ENCODE results near the gene HLCS. TPM values are rescaled to one million over a fixed set of nuclear protein-coding genes. Genes with fewer than 3 reads are reported as not detected.
"Not testable (repeated sequence)": the region's sequence is repeated elsewhere in the genome, so short reads cannot be mapped to it uniquely, and the experiment has no call there.

Gene HLCS
- total RNA-seq, 2 experiments from 2014 or later, result 14.3 to 15.0 TPM

GRCh38 chr21:36952331-36952730, 14.1 kb downstream of the HLCS start:
- H3K4me1 Mint-ChIP-seq; intact Hi-C loops (cut with DNase I, micrococcal nuclease); H3K27me3 Mint-ChIP-seq; ATAC-seq; POLR2A ChIA-PET; DNase-seq; H3K27ac Mint-ChIP-seq; H3K4me3 Mint-ChIP-seq; H3K9me3 Mint-ChIP-seq (ENCODE audit: low read depth): not testable (repeated sequence)
- CTCF ChIA-PET, result interaction anchor here (0.5 to 1.1 kb wide), 4 partner anchors 11 to 1597 kb away, joined by 3 read pairs; no protein-coding TSS in a partner anchor
- peaks cover 27% of the 10 kb centered on the region for H3K36me3 Mint-ChIP-seq (ENCODE audit: low read depth)

GRCh38 chr21:36949171-36950141, 17.0 kb downstream of the HLCS start:
- intact Hi-C loops (cut with DNase I, micrococcal nuclease), result no loop called here
- Mint-ChIP-seq H3K27me3 (no peaks in the 10 kb centered on the region), H3K9me3 (ENCODE audit: low read depth) (no peaks in the 10 kb centered on the region), H3K4me1 (no peaks in the 10 kb centered on the region), H3K4me3 (no peak overlapping the region), H3K36me3 (ENCODE audit: low read depth) (peaks cover 26% of the 10 kb centered on the region), H3K27ac (no peak overlapping the region)
- ChIA-PET CTCF (interaction anchor here (0.7 kb wide), 1 partner anchor 94 kb away, joined by 4 read pairs; no protein-coding TSS in a partner anchor), POLR2A (no interaction called here)
- DNase-seq (no peak), ATAC-seq (no peak)

GRCh38 chr21:36948686-36949085, 17.8 kb downstream of the HLCS start:
- Mint-ChIP-seq H3K36me3 (ENCODE audit: low read depth) (peaks cover 26% of the 10 kb centered on the region), H3K4me3 (no peak overlapping the region), H3K4me1 (no peaks in the 10 kb centered on the region), H3K9me3 (ENCODE audit: low read depth) (no peaks in the 10 kb centered on the region), H3K27me3 (no peaks in the 10 kb centered on the region), H3K27ac (no peak overlapping the region)
- no peak for ATAC-seq
- DNase-seq, result no peak
- ChIA-PET POLR2A (no interaction called here), CTCF (interaction anchor here (1.1 kb wide), 1 partner anchor 9 kb away, joined by 3 read pairs; no protein-coding TSS in a partner anchor)
- intact Hi-C loops (cut with DNase I, micrococcal nuclease), result no loop called here

GRCh38 chr21:36946949-36947356, 19.5 kb downstream of the HLCS start:
- CTCF ChIA-PET, result interaction anchor here (0.7 kb wide), 2 partner anchors 9 to 489 kb away, joined by 3 to 4 read pairs; no protein-coding TSS in a partner anchor
- no peaks in the 10 kb centered on the region for H3K4me1 Mint-ChIP-seq
- no peak for ATAC-seq
- H3K9me3 Mint-ChIP-seq (ENCODE audit: low read depth), result no peaks in the 10 kb centered on the region
- H3K27ac Mint-ChIP-seq, result no peak overlapping the region
- peaks cover 23% of the 10 kb centered on the region for H3K36me3 Mint-ChIP-seq (ENCODE audit: low read depth)
- H3K27me3 Mint-ChIP-seq, result no peaks in the 10 kb centered on the region
- intact Hi-C loops (cut with DNase I, micrococcal nuclease), result no loop called here
- DNase-seq, result no peak
- POLR2A ChIA-PET, result no interaction called here
- no peak overlapping the region for H3K4me3 Mint-ChIP-seq

GRCh38 chr21:36945496-36946138, 20.9 kb downstream of the HLCS start:
- H3K36me3 Mint-ChIP-seq (ENCODE audit: low read depth), result peaks cover 28% of the 10 kb centered on the region
- DNase-seq, result no peak
- POLR2A ChIA-PET, result no interaction called here
- no peak for ATAC-seq
- H3K4me1 Mint-ChIP-seq, result no peaks in the 10 kb centered on the region
- intact Hi-C loops (cut with DNase I, micrococcal nuclease), result no loop called here
- CTCF ChIA-PET, result interaction anchor here (0.6 to 1.6 kb wide), 2 partner anchors 10 to 199 kb away, joined by 4 read pairs; no protein-coding TSS in a partner anchor
- no peak overlapping the region for H3K4me3 Mint-ChIP-seq
- no peaks in the 10 kb centered on the region for H3K27me3 Mint-ChIP-seq
- H3K27ac Mint-ChIP-seq, result no peak overlapping the region
- no peaks in the 10 kb centered on the region for H3K9me3 Mint-ChIP-seq (ENCODE audit: low read depth)

- H3K27ac Mint-ChIP-seq, result no peak overlapping the region
- H3K4me1 Mint-ChIP-seq, result no peaks in the 10 kb centered on the region
- H3K27me3 Mint-ChIP-seq, result no peaks in the 10 kb centered on the region
- ChIA-PET POLR2A (no interaction called here), CTCF (interaction anchor here (0.6 to 2.6 kb wide), 6 partner anchors 8 to 79 kb away, joined by 3 to 14 read pairs (median 4); no protein-coding TSS in a partner anchor)
- no peak overlapping the region for H3K4me3 Mint-ChIP-seq
- intact Hi-C loops (cut with DNase I, micrococcal nuclease), result no loop called here
- H3K9me3 Mint-ChIP-seq (ENCODE audit: low read depth), result no peaks in the 10 kb centered on the region
- ATAC-seq (no peak), DNase-seq (no peak)
- H3K36me3 Mint-ChIP-seq (ENCODE audit: low read depth), result peaks cover 15% of the 10 kb centered on the region
These were observed 29.9 kb downstream of the HLCS start for GRCh38 chr21:36936361-36937135.

- H3K27me3 Mint-ChIP-seq, result no peaks in the 10 kb centered on the region
- intact Hi-C loops (cut with DNase I, micrococcal nuclease), result no loop called here
- DNase-seq, result no peak
- ATAC-seq, result no peak
- POLR2A ChIA-PET, result no interaction called here
- H3K27ac Mint-ChIP-seq, result no peak overlapping the region
- no peaks in the 10 kb centered on the region for H3K4me1 Mint-ChIP-seq
- peaks cover 13% of the 10 kb centered on the region for H3K36me3 Mint-ChIP-seq (ENCODE audit: low read depth)
- CTCF ChIA-PET, result interaction anchor here (1.5 to 2.6 kb wide), 2 partner anchors 17 to 75 kb away, joined by 4 to 14 read pairs; no protein-coding TSS in a partner anchor
- H3K9me3 Mint-ChIP-seq (ENCODE audit: low read depth), result no peaks in the 10 kb centered on the region
- H3K4me3 Mint-ChIP-seq, result no peak overlapping the region
These were observed 31.5 kb downstream of the HLCS start for GRCh38 chr21:36934864-36935420.

GRCh38 chr21:36932161-36932816, 34.2 kb downstream of the HLCS start:
- ATAC-seq (no peak), DNase-seq (no peak)
- POLR2A ChIA-PET, result no interaction called here
- H3K4me1 Mint-ChIP-seq, result no peaks in the 10 kb centered on the region
- no peaks in the 10 kb centered on the region for H3K27me3 Mint-ChIP-seq
- no peak overlapping the region for H3K27ac Mint-ChIP-seq
- H3K4me3 Mint-ChIP-seq, result no peak overlapping the region
- H3K36me3 Mint-ChIP-seq (ENCODE audit: low read depth), result peaks cover 17% of the 10 kb centered on the region
- intact Hi-C loops (cut with DNase I, micrococcal nuclease), result no loop called here
- H3K9me3 Mint-ChIP-seq (ENCODE audit: low read depth), result no peaks in the 10 kb centered on the region
- CTCF ChIA-PET, result interaction anchor here (0.8 kb wide), 2 partner anchors 297 to 398 kb away, joined by 3 read pairs; no protein-coding TSS in a partner anchor

GRCh38 chr21:36929622-36930021, 36.8 kb downstream of the HLCS start:
- peaks cover 19% of the 10 kb centered on the region for H3K36me3 Mint-ChIP-seq (ENCODE audit: low read depth)
- POLR2A ChIA-PET, result no interaction called here
- intact Hi-C loops (cut with DNase I, micrococcal nuclease), result loop anchor here in 1 of 2 experiments (5.0 to 10.0 kb wide), 3 partner anchors 185 to 787 kb away; no protein-coding TSS in a partner anchor
- no peak for ATAC-seq
- no peak for DNase-seq
- no peak overlapping the region for H3K27ac Mint-ChIP-seq
- H3K9me3 Mint-ChIP-seq (ENCODE audit: low read depth), result no peaks in the 10 kb centered on the region
- H3K4me1 Mint-ChIP-seq, result no peaks in the 10 kb centered on the region
- no peaks in the 10 kb centered on the region for H3K27me3 Mint-ChIP-seq
- H3K4me3 Mint-ChIP-seq, result no peak overlapping the region
- CTCF ChIA-PET, result interaction anchor here (0.7 to 7.1 kb wide), 3 partner anchors 19 to 425 kb away, joined by 3 to 47 read pairs (median 4); no protein-coding TSS in a partner anchor

- no peaks in the 10 kb centered on the region for H3K27me3 Mint-ChIP-seq
- ChIA-PET POLR2A (no interaction called here), CTCF (interaction anchor here (1.1 to 7.1 kb wide), 2 partner anchors 298 to 424 kb away, joined by 3 to 47 read pairs; no protein-coding TSS in a partner anchor)
- peaks cover 1% of the 10 kb centered on the region for H3K4me1 Mint-ChIP-seq
- no peak overlapping the region for H3K27ac Mint-ChIP-seq
- ATAC-seq, result no peak
- no peak for DNase-seq
- H3K4me3 Mint-ChIP-seq, result no peak overlapping the region
- peaks cover 19% of the 10 kb centered on the region for H3K36me3 Mint-ChIP-seq (ENCODE audit: low read depth)
- no peaks in the 10 kb centered on the region for H3K9me3 Mint-ChIP-seq (ENCODE audit: low read depth)
- intact Hi-C loops (cut with DNase I, micrococcal nuclease), result loop anchor here in 1 of 2 experiments (5.0 to 10.0 kb wide), 3 partner anchors 184 to 787 kb away; no protein-coding TSS in a partner anchor
These were observed 37.5 kb downstream of the HLCS start for GRCh38 chr21:36928960-36929359.
